Measurements from ENCODE around the gene AMDHD1. TPM values are rescaled to one million over a fixed set of nuclear protein-coding genes. Genes with fewer than 3 reads are reported as not detected.

The AMDHD1 gene
- total and polyA plus RNA-seq, 4 experiments from 2014 or later = 0.29 to 2.3 (median 1.8) TPM; not detected in 1

- intact Hi-C loops (cut with micrococcal nuclease) = no loop called here
- H3K36me3 ChIP-seq (ENCODE audit: insufficient read depth, low read length) = no peaks in the 10 kb centered on the region
- H3K27ac ChIP-seq (ENCODE audit: low read depth, low read length) = no peak overlapping the region
- POLR2A ChIA-PET (ENCODE audit: partially characterized antibody) = no interaction called here
- H3K4me3 Mint-ChIP-seq = no peak overlapping the region
- H3K4me1 ChIP-seq (ENCODE audit: insufficient read depth, low read length) = no peaks in the 10 kb centered on the region
- H3K27me3 Mint-ChIP-seq = no peaks in the 10 kb centered on the region
- no peaks in the 10 kb centered on the region for H3K4me1 Mint-ChIP-seq
- H3K4me3 ChIP-seq (ENCODE audit: low read length in 2 of 2) = no peak overlapping the region
- no peak for DNase-seq
- no peaks in the 10 kb centered on the region for H3K9me3 ChIP-seq (ENCODE audit: control insufficient read depth in 1 of 2, low read length in 2 of 2)
- no peak overlapping the region for H3K27ac Mint-ChIP-seq
- H3K9me3 Mint-ChIP-seq = no peaks in the 10 kb centered on the region
- CTCF ChIA-PET (ENCODE audit: partially characterized antibody) = interaction anchor here (1.4 kb wide), 1 partner anchor 23 kb away, joined by 5 read pairs; no protein-coding TSS in a partner anchor
- no peaks in the 10 kb centered on the region for H3K27me3 ChIP-seq (ENCODE audit: insufficient read depth, low read length)
- no peaks in the 10 kb centered on the region for H3K36me3 Mint-ChIP-seq
Observed at GRCh38 chr12:95975491-95975890, 32.4 kb downstream of the AMDHD1 start.

GRCh38 chr12:95976416-95976832, 33.3 kb downstream of the AMDHD1 start:
- Histone ChIP-seq H3K4me3 (ENCODE audit: low read length in 2 of 2) (no peak overlapping the region), H3K4me1 (ENCODE audit: insufficient read depth, low read length) (no peaks in the 10 kb centered on the region), H3K27me3 (ENCODE audit: insufficient read depth, low read length) (no peaks in the 10 kb centered on the region), H3K9me3 (ENCODE audit: control insufficient read depth in 1 of 2, low read length in 2 of 2) (no peaks in the 10 kb centered on the region), H3K36me3 (ENCODE audit: insufficient read depth, low read length) (no peaks in the 10 kb centered on the region), H3K27ac (ENCODE audit: low read depth, low read length) (no peak overlapping the region)
- H3K9me3 Mint-ChIP-seq = no peaks in the 10 kb centered on the region
- no peaks in the 10 kb centered on the region for H3K36me3 Mint-ChIP-seq
- no peaks in the 10 kb centered on the region for H3K27me3 Mint-ChIP-seq
- H3K4me3 Mint-ChIP-seq = no peak overlapping the region
- H3K4me1 Mint-ChIP-seq = no peaks in the 10 kb centered on the region
- H3K27ac Mint-ChIP-seq = no peak overlapping the region
- intact Hi-C loops (cut with micrococcal nuclease) = no loop called here
- POLR2A ChIA-PET (ENCODE audit: partially characterized antibody) = no interaction called here
- CTCF ChIA-PET (ENCODE audit: partially characterized antibody) = interaction anchor here (1.2 kb wide), 1 partner anchor 22 kb away, joined by 4 read pairs; no protein-coding TSS in a partner anchor
- DNase-seq = no peak

GRCh38 chr12:95977764-95978305, 34.7 kb downstream of the AMDHD1 start:
- Histone ChIP-seq H3K27me3 (ENCODE audit: insufficient read depth, low read length) (no peaks in the 10 kb centered on the region), H3K4me3 (ENCODE audit: low read length in 2 of 2) (no peak overlapping the region), H3K4me1 (ENCODE audit: insufficient read depth, low read length) (no peaks in the 10 kb centered on the region), H3K9me3 (ENCODE audit: control insufficient read depth in 1 of 2, low read length in 2 of 2) (no peaks in the 10 kb centered on the region), H3K36me3 (ENCODE audit: insufficient read depth, low read length) (no peaks in the 10 kb centered on the region), H3K27ac (ENCODE audit: low read depth, low read length) (no peak overlapping the region)
- Mint-ChIP-seq H3K27me3 (no peaks in the 10 kb centered on the region), H3K27ac (peak overlapping the region in 1 of 7 donors; percentile 8), H3K9me3 (no peaks in the 10 kb centered on the region), H3K36me3 (no peaks in the 10 kb centered on the region), H3K4me3 (no peak overlapping the region), H3K4me1 (no peaks in the 10 kb centered on the region)
- intact Hi-C loops (cut with micrococcal nuclease) = no loop called here
- ChIA-PET POLR2A (ENCODE audit: partially characterized antibody) (no interaction called here), CTCF (ENCODE audit: partially characterized antibody) (interaction anchor here (1.4 kb wide), 1 partner anchor 8 kb away, joined by 3 read pairs; no protein-coding TSS in a partner anchor)
- no peak for DNase-seq

GRCh38 chr12:95978351-95978750, 35.2 kb downstream of the AMDHD1 start:
- Mint-ChIP-seq H3K4me3 (no peak overlapping the region), H3K27ac (no peak overlapping the region), H3K27me3 (no peaks in the 10 kb centered on the region), H3K9me3 (no peaks in the 10 kb centered on the region), H3K4me1 (no peaks in the 10 kb centered on the region), H3K36me3 (no peaks in the 10 kb centered on the region)
- no peaks in the 10 kb centered on the region for H3K9me3 ChIP-seq (ENCODE audit: control insufficient read depth in 1 of 2, low read length in 2 of 2)
- ChIA-PET POLR2A (ENCODE audit: partially characterized antibody) (no interaction called here), CTCF (ENCODE audit: partially characterized antibody) (interaction anchor here (1.4 kb wide), 1 partner anchor 9 kb away, joined by 3 read pairs; no protein-coding TSS in a partner anchor)
- H3K36me3 ChIP-seq (ENCODE audit: insufficient read depth, low read length) = no peaks in the 10 kb centered on the region
- no peak for DNase-seq
- intact Hi-C loops (cut with micrococcal nuclease) = no loop called here
- no peak overlapping the region for H3K4me3 ChIP-seq (ENCODE audit: low read length in 2 of 2)
- H3K27ac ChIP-seq (ENCODE audit: low read depth, low read length) = no peak overlapping the region
- no peaks in the 10 kb centered on the region for H3K4me1 ChIP-seq (ENCODE audit: insufficient read depth, low read length)
- no peaks in the 10 kb centered on the region for H3K27me3 ChIP-seq (ENCODE audit: insufficient read depth, low read length)

- intact Hi-C loops (cut with micrococcal nuclease) = no loop called here
- H3K27ac ChIP-seq (ENCODE audit: low read depth, low read length) = no peak overlapping the region
- Mint-ChIP-seq H3K4me3 (no peak overlapping the region), H3K9me3 (no peaks in the 10 kb centered on the region), H3K4me1 (no peaks in the 10 kb centered on the region), H3K27me3 (no peaks in the 10 kb centered on the region), H3K36me3 (no peaks in the 10 kb centered on the region), H3K27ac (no peak overlapping the region)
- no peaks in the 10 kb centered on the region for H3K36me3 ChIP-seq (ENCODE audit: insufficient read depth, low read length)
- no peaks in the 10 kb centered on the region for H3K27me3 ChIP-seq (ENCODE audit: insufficient read depth, low read length)
- ChIA-PET CTCF (ENCODE audit: partially characterized antibody) (interaction anchor here (1.4 kb wide), 1 partner anchor 9 kb away, joined by 3 read pairs; no protein-coding TSS in a partner anchor), POLR2A (ENCODE audit: partially characterized antibody) (no interaction called here)
- DNase-seq = no peak
- no peaks in the 10 kb centered on the region for H3K9me3 ChIP-seq (ENCODE audit: control insufficient read depth in 1 of 2, low read length in 2 of 2)
- no peaks in the 10 kb centered on the region for H3K4me1 ChIP-seq (ENCODE audit: insufficient read depth, low read length)
- H3K4me3 ChIP-seq (ENCODE audit: low read length in 2 of 2) = no peak overlapping the region
Observed at GRCh38 chr12:95978774-95979173, 35.6 kb downstream of the AMDHD1 start.

GRCh38 chr12:95980437-95980836, 37.3 kb downstream of the AMDHD1 start:
- CTCF ChIA-PET (ENCODE audit: partially characterized antibody) = no interaction called here
- Histone ChIP-seq H3K4me3 (ENCODE audit: low read length in 2 of 2) (no peak overlapping the region), H3K36me3 (ENCODE audit: insufficient read depth, low read length) (no peaks in the 10 kb centered on the region)

GRCh38 chr12:95982602-95983001, 39.5 kb downstream of the AMDHD1 start:
- intact Hi-C loops (cut with micrococcal nuclease) = no loop called here
- Mint-ChIP-seq H3K36me3 (no peaks in the 10 kb centered on the region), H3K27ac (no peak overlapping the region), H3K4me3 (no peak overlapping the region), H3K9me3 (no peaks in the 10 kb centered on the region), H3K27me3 (no peaks in the 10 kb centered on the region), H3K4me1 (no peaks in the 10 kb centered on the region)
- Histone ChIP-seq H3K9me3 (ENCODE audit: control insufficient read depth in 1 of 2, low read length in 2 of 2) (no peaks in the 10 kb centered on the region), H3K27ac (ENCODE audit: low read depth, low read length) (no peak overlapping the region), H3K36me3 (ENCODE audit: insufficient read depth, low read length) (no peaks in the 10 kb centered on the region), H3K4me1 (ENCODE audit: insufficient read depth, low read length) (no peaks in the 10 kb centered on the region), H3K4me3 (ENCODE audit: low read length in 2 of 2) (no peak overlapping the region), H3K27me3 (ENCODE audit: insufficient read depth, low read length) (no peaks in the 10 kb centered on the region)
- POLR2A ChIA-PET (ENCODE audit: partially characterized antibody) = no interaction called here
- DNase-seq = no peak
- CTCF ChIA-PET (ENCODE audit: partially characterized antibody) = no interaction called here

More at GRCh38 chr12:95980437-95980836, 37.3 kb downstream of the AMDHD1 start:
- intact Hi-C loops (cut with micrococcal nuclease) = no loop called here
- Histone ChIP-seq H3K27me3 (ENCODE audit: insufficient read depth, low read length) (no peaks in the 10 kb centered on the region), H3K27ac (ENCODE audit: low read depth, low read length) (no peak overlapping the region), H3K9me3 (ENCODE audit: control insufficient read depth in 1 of 2, low read length in 2 of 2) (no peaks in the 10 kb centered on the region), H3K4me1 (ENCODE audit: insufficient read depth, low read length) (no peaks in the 10 kb centered on the region)
- Mint-ChIP-seq H3K4me3 (no peak overlapping the region), H3K27me3 (no peaks in the 10 kb centered on the region), H3K36me3 (no peaks in the 10 kb centered on the region), H3K4me1 (no peaks in the 10 kb centered on the region), H3K27ac (no peak overlapping the region), H3K9me3 (no peaks in the 10 kb centered on the region)
- POLR2A ChIA-PET (ENCODE audit: partially characterized antibody) = no interaction called here
- no peak for DNase-seq
